Measurements from ENCODE around the gene THSD7A.

THSD7A gene

DNA sequence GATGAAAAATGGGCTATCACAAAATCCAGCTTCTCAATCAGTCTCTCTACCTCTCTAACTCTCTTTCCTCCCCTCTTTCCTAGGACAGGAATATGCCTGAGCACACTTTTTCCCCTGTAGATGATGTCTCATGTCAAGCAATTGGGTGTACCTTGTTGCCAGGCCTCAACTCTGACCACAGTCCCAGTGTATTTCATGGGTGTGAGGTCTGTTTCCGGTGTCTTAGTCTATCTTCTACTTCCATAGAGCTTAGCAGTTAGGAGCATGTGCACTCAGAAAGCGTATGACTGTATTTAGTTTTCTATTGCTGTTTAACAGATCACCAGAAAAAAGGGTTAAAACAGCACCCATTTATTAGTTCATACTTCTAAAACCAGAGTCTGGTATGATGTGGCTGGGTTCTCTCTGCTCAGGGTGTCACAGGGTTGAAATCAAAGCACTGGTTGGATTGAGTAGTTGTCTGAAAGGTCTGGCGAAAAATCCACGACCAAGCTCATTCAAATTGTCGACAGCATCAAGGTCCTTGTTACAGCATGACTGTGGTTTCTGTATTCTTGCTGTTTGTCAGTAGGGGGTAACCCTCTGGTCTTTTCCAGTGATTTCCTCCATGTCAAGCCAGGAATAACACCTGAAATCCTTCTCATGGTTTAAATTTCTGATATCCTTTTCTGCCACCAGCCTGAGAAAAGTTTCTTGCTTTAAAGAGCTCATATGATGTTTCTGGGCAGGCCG is 130.0 kb downstream of the THSD7A start:
- no peak for DNase-seq

DNA sequence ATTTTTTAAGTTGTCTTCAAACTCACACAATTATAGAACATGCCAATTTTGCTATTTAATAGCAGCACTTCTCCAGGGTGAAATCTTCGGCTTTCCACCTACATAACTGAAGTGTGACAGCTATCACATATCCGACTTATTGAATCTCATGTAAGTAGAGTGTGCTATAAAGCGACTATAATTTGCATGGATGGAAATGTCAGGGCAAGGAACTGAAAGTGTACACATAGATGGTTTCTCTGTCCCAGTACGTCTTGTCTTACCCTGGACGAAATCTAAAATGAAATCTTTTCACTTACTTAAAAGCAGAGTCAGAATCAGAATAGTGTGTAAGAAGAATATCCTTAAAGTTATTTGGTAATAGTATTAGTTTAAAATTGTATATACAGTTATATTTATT is 132.3 kb downstream of the THSD7A start:
- no peak for DNase-seq

DNA sequence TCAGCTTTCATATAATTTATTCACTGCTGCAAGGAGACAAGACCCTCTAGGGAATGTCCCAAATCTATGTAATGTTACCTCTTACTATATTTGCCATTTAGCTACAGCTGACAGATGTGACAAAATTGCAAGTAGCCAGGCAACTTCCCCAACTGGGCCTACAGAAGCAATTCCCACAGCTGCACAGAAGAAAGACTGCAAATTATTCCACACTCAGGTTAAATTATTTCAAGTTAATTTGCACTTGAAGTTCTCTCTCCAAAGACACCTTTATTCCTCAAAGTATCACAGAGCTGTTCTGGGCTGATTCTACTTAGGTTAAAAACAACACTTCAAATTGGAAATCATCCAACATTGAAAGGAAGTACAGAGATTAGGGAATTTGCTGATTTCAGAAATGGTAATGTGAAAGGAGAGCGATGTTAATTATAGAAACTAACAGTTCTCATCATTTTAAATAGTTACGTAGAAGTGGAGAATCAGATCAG is 133.6 kb downstream of the THSD7A start:
- no peak for DNase-seq

DNA sequence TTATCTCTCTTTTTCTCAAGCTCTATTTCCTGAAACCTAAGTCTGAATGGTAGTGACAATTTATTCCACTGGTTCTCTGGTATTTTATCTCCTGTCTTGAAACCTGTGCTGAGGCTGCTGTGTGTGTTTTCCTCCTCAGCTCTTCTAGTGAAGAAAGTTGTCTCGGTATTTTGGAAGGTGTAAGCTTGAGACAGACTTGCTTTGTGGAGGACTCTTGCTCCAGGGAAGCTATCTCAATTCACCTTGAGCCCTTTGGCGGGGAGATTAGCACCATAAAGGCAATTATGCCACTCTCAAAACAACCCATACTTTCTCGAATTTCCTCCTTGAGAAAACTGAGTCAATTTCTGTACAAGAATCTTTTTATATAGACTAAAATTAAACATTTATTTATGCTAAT is 141.6 kb downstream of the THSD7A start:
- no peak for DNase-seq

DNA sequence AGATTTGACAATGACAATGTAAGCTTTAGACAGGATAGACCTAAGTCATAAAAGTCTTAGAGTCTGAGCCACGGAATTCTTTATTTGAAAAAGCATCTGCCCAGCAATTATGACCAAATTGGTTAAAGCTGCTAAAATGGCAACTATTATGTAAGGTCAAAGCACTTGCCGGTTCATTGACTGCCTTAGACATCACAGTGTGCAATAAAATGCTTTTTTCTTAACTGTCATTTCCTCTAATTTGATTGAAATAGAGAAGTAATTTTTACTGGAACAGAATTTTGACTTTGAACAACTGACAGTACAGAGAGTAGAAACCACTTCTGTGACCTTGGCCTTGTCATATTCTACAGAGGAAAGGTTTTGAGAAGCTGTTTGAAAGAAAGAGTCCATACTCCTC is 142.9 kb downstream of the THSD7A start:
- DNase-seq: no peak

DNA sequence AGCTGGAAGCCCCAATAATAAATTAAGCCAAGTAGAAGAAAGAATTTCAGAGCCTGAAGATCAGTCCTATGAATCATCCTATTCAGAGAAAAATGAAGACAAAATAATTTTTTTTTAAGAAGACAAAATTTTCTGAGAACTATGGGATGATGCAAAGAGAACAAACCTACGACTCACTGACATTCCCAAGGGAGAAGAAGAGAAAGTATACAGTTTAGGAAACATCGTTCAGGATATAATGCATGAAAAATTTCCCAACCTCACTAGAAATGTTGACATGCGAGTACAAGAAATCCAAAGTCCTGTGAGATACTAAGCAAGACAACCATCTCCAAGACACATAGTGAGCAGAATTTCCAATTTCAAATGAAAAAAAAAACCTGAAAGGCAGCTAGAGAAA is 150.5 kb downstream of the THSD7A start:
- no peak for DNase-seq

DNA sequence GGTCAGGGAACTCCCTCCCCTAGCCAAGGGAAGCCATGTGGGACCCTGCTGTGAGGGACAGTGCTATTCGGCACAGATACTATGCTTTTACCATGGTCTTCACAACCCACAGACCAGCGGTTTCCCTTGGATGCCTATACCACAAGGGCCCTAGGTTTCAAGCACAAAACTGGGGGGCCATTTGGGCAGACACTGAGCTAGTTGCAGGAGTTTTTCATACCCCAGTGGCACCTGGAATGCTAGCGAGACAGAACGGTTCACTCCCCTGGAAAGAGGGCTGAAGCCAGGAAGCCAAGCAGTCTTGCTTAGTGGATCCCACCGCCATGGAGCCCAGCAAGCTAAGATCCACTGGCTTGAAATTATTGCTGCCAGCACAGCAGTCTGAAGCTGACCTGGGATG is 156.8 kb downstream of the THSD7A start:
- DNase-seq: no peak

DNA sequence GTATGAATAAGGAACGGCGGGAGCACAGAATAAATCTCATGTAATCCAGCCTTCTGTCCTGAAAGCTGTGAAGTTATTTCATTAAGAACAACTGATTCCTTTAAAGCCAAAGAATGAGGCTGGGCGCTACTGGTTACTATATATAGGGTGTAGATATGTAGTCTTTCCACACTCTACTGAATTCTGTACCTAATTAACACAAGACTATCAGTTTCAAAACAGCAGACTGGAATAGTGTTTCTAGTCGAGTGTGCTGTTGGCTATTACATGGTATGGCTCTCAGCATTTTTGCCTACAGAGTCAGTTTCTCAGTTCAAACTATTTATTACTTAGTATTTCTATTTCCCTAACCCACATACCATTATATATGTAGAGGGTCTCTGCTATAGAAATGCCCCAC is 163.3 kb downstream of the THSD7A start:
- no peak for DNase-seq

DNA sequence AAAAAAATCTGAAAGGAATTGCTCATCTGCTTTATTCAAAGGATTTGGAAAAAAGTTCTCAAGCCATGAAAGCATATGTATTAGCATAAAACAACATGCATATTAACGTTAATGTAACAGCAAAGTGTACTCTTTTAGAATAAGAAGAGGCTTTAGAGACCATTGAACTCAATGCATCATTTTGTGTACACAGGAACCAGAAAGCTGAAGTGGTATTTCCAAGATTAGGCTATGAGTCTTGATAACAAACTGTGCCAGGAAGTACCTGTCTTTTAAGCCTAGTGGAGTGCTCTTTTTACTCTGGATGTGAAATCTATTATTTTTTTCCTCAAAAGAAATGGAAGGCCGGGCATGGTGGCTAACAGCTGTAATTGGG is 164.2 kb downstream of the THSD7A start:
- no peak for DNase-seq

DNA sequence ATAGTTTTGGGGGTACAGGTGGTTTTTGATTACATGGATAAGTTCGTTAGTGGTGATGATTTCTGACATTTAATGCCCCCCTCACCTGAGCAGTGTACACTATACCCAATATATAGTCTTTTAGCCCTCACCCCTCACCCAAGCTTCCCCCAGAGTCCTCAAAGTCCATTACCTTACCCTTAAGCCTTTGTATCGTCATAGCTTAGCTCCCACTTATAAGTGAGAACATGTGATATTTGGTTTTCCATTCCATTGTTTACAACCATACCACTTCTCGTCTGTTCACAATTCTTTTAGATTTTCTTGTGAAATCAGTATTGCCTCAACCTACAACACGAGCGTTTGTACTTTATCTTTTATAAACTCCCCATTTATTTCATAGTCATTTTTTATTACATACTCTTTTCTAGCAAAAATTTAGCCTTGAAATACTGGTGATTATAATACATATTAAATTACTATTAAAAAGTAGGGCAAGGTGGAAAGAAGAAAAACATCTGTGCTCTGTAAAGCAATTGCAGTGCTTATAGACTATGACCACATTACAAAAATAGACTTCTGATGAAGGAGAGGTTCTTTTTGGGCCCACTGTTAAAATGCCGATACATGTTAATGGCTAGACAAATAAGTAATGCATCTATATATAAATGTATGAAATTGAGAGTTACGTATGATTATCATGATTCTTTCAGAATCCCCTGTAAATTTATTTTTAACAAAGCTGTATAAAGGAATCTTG is 164.8 kb downstream of the THSD7A start:
- DNase-seq: no peak

DNA sequence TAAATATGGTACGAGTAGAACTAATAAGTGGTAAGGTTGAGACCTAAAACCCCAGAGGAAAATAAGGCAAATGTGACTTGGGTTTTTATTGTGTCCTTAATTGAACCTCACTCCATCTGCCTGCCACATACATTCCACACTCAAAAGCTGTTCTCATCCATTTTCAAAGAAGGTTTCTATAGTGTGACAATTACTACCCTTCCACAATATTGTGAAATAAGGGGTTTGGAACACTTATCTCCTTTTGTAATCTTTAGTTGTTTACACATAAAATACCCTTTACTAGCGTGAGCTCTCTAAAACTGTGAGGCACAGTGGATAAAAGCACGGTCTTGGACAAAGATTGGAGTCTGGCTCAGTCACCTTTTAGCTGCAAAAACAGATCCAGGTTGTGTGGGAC is 166.6 kb downstream of the THSD7A start:
- no peak for DNase-seq

DNA sequence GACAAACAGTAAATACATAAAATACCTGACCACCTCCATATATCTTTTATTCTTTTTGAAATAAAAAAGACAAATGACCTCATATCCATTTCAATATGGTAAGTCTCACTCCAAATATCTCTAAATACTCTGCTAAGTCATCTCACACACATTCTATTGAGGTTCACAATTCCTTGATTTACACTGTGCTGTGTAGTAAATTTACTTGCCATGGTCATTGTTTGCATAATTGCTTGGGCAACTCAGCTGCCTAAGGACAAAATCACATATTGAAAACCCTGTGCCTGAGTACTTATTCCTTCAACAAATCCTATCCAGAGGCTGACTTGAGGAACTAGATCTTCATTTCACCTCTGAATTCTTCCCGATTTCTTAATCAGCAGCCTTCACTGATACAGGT is 176.4 kb downstream of the THSD7A start:
- DNase-seq: no peak

DNA sequence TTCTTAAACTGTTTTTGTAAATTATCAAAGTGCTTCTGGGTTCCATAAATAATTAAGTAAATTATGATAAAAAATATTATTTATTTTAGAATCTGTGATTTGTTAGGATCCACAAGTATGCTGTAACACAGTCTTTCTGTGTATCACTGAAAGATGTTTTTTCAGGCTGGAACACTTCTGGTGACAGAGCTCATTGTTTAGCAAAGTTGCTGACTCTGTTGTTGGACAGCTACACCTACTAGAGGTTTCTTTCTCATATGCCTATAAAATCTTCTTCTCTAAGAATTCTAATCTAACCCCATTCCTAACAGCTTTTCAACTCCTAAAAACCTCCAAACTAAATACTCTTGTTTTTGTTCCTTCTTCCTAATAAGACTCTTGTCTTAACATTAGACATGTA is 176.8 kb downstream of the THSD7A start:
- no peak for DNase-seq

DNA sequence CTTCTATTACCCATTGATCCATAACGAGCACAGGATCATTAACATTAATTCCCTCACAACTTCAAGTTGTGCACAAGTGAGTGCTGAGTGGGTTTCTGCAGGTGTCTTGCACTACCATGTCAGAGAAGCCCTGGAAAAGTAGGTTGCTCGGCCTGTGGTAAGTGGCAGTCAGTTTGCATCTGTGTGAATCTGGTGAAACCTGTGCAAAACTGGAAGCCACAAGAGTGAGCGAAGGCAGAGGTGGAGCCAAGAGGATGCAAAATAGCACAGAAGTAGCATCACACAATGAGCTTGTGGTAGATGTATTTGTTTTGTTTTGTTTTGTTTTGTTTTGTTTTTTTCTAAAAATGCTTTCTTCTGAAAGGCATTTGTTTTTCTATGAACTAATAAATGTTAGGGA is 181.5 kb downstream of the THSD7A start:
- no peak for DNase-seq

DNA sequence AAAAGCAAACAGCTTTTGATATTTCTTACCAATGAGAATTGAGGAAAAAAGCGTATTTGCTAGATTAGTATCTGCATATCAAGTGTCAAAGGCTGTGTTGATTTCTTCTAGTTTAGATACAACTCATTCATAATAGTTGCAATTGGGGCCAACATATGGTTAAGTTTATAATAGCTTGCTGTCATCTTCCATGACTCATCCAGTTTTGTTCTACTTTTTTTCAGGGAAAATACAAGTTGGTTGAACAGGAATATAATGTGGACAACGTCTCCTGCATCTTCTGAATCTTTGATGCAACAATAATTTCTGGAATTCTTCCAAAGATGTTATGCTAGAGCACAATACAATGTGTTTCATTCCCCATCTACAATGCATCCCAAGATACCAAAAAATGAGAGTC is 182.0 kb downstream of the THSD7A start:
- DNase-seq: no peak

DNA sequence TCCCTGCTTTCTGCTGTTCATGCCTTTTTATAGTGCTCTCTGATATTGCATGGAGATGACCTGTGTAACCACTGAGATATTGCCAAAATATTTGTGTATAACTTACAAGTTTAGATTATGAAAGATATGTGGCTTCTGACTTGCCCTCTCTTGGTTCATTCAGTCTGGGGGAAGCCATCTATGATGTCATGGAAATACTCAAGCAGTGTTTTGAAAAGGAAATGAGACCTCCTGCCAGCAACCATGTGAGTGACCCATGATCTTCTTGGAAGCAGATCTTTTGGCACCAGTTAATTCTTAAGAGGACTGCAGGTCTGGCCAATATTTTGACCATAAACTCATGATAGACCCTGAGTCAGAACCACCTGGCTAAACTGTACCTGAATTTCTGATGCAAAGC is 183.0 kb downstream of the THSD7A start:
- no peak for DNase-seq

DNA sequence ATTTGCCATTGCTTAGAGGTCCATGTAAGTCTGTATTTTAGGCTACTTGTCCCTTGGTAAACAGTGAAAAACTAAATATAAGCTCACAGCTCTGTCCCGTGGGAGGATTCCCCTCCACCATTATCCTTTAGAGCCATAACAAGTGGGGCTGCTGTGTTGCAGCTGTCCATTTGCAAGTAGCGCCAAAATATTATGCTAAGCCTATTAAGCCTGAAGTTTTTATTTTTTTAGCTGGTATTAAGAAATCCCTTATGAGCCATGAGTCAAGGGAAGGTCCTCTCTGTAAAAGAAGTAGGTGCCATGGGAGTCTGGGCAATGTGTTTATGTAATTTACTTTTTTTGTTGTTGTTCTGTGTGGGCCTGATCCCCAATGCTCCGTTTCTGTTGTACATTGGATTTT is 183.9 kb downstream of the THSD7A start:
- no peak for DNase-seq

DNA sequence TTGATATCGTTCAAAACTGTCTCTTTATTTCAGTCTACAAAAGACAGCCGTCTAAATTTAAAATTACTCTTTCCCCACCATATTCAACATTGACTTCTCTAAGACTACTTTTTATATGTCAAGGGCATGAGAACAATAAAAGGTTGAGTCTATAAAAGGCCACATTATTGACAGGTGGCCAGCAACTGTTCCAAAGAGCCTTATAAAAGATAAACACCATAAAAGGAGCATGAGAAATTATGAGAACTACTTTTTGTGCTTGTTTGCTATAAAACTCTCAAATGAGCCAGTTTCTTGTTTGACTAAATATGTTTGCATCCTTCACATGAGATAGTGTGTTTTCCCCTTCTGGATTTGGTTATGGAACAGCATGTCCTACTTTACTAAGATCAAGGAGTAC is 189.2 kb downstream of the THSD7A start:
- no peak for DNase-seq

DNA sequence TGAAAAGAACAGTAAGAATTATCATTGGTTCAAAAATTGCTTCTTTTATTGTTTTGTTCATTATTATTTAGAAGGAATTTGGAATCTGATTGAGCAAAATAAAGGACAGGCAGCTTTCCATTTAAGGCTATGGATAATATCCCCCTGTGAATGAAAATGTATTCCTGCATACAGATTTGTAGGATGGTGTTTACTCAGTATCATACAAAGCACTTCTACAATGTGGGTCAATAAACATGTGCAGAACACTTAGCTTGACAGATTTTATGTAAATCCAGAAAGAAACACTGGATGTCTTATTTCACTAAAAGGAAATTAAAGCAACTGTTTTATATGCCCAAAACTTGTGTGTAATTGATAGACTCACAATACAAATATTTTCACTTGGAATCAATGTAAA is 189.7 kb downstream of the THSD7A start:
- DNase-seq: no peak

DNA sequence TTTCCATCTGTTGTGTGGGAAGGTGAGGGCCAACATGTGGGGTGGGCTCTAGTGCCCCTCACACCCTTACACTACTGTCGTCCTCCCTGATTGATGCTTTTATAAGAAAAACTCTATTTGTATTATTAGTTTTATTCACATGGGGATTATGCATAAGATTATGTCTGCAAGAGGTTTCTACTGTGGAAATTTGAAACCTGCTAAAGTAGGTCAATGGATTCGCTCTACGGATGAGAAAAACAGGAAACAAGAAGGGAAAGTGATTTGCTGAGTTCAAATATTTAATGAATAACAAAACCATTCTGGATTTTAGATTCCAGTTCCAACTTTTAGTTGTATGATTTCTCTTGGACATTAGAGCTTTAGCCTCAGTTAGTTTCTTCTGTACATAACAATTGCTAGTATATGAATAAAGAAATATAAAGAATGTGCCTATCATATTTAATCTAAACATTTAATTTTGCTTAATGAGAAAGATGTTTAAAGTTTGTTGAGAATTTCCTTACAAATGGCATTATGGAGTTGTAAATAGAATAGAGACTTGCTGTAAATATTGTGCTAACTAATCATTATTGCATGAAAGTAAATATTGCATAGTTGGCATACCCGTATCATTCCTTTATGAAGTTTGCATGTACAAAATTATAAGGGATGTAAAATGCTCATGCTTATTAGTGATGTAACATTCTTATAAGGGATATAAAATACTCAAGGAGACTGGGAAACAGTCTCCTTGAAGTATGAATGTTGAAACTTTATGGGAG is 193.8 kb downstream of the THSD7A start:
- no peak for DNase-seq

DNA sequence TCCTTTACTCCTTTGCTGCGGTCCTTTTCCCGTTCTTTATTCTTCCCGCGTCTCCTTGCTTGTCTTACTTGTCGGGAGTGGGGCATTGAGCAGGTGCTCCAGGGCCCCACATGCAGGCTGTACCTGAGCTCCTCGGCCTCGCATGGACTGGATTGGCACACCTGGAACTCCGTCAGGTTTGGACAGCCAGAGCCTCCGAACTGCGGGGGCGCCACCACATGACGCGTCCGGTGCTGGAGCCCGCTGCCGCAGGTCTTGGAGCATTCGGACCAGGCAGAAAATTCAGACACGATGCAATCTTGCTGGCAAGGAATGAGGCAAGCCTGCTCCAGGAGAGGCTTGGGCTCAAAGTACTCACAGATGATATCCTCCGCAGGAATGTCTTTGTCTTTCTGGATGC is 195.7 kb downstream of the THSD7A start:
- DNase-seq: no peak

DNA sequence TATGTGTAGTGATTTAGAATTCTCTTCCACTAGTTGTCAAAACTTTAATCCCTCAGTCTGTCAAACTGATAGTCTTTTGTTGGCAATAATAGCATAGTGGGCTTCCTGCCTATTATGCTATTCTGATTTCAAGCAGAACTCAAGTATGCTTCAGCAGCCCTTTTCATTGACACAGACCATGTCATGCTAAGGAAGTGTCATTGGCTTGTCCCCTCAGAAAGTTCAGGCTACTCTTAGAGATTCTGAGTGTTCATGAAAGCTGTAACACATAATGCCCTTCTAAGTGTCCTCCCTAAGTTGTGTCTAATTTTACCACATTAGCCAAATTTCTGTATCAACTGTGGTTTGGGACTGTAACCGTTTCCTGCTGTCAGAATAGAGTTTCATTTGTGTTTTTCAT is 198.7 kb downstream of the THSD7A start:
- DNase-seq: no peak

DNA sequence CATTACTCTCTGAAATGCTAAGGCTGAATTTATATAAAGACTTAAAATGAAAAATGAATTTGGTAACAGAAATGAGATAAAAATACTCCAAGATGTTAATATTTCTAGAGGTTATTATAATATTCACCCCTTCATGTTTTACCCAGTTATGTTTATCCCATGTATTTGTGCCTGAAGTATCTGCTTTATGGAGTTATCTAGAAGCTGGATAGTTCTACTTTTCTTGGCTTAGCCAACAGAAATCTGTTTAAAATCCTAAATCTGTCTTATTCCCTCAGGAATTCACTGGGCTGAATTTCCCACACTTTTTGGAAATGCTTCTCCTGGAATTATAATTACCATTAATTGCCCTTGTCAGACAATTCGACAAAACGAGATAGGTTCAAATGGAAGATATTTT is 201.6 kb downstream of the THSD7A start:
- no peak for DNase-seq

DNA sequence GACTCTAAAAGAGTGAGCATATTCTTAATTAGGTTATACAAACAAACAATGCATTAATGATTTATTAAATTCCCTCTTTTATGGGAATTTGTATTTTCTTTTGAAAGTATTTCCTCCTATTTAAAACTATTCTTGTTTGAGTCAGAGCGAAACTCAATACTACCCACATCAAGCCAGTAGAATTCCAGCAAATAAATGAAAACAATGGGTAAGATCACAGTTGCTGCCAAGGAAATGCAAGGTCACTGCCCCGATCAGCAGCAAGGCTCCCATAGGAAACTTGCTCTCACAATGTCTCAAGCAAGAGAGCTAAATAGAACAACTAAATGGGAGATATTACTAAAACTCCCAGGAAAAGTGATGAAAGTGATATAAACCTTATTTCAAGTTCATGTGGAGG is 206.3 kb downstream of the THSD7A start:
- no peak for DNase-seq

Measured in SW 1271 (cell line).